NCI-H524 treated with DMSO at 0.1 percent for 48 hours (cell line): ENCODE measurements around the gene BAIAP3.

Experiments
- DNase-seq: peaks from one replicate; lab custom pipeline; 2025; lab: John Stamatoyannopoulos, UW

The BAIAP3 gene

DNA sequence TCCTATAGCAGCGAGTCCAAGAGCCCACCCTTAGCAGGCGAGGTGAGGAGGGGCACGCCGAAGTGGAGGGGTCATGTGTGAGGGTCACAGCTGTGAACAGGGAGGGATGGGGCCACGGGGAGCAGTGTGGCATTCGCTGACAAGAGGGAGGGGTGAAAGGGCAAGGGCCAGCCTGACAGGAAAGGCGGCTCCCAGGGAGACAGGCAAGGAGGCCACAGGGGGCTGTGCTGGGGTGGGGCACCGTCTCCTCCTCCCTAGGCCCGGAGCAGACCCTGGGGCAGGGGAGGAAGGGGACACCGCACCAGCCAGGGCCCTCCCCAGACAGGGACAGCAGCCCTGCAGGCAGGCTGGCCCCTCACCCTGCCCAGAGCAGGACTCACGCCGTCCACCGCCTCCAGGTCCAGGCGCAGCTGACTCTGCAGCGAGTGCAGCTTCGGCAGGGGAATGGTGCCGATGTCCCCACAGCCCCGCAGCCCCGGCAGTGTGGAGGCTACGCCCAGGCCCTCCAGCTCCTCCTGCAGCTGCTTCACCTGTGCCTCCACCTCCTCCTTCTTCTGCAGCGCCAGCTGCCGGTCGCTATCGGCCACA, 33.4 kb downstream of the BAIAP3 start:
- DNase-seq, result no peak

DNA sequence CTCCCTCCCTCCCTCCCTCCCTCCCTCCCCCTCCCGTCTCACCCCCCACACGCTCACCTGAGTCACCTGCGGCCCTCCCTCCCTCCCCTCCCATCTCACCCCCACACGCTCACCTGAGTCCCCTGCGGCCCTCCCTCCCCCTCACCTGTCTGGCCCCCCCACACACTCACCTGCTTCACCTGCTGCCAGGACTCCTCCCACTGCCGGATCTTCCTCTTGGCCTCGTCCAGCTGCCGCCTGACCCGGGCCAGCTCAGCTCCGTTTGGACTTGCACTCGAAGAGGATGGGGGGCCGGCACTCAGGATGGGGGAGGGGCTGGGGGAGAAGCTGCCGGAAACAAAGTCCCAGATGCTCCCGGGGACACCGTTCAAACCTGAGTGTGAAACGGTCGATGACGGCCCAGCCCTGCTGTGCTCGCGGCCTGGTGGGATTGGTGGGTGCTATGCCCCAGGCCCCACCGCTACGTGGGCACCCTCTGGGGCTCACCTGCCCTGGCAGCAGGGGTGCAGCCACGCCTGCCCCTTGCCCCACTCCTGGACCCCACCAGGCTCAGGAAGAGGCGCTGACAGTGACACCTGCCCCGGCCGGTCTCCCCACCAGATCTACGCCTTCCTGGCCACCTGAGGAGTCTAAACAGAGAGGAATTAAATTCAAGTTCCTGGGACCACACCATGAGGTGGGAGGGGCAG, 34.2 kb downstream of the BAIAP3 start:
- no peak for DNase-seq

DNA sequence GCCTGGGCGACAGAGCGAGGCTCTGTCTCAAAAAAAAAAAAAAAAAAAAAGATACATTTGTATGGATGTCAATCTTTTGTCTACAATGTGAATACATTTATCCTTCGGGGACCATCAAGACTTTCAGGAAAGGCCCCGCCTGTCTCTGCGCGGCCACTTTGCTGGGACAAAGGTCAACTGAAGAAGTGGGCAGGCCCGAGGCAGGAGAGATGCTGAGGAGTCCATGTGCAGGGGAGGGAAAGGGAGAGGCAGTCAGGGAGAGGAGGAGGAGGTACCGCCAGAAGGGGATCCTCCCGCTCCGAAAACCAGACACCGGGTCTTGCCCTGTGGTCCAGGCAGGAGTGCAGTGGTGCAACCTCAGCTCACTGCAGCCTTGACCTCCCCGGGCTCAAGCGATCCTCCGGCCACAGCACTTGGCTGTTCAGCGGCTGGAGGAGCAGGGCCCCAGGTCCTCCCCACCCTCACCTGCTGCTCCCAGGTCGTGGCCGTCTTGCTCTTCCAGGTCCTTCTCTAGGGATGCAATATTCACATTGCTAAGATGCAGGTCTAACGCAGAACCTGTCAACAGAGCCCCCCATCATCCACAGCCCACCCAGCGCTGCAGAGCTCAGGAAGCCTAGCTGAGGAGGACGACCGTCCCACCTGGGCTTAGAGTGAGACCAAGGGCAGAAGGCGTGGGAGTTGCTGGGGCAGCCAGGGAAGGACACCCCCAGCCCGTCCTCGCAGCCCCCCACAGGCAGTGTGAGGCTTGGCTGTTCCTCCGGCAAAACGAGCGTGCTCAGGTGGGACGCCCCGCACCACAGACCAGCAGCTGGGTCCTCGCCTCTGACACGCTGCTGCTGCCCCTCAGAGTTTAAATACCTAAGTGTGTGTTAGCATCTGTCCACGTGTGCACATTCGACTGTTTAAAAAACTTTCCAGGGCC, 37.9 kb downstream of the BAIAP3 start:
- DNase-seq, result no peak

DNA sequence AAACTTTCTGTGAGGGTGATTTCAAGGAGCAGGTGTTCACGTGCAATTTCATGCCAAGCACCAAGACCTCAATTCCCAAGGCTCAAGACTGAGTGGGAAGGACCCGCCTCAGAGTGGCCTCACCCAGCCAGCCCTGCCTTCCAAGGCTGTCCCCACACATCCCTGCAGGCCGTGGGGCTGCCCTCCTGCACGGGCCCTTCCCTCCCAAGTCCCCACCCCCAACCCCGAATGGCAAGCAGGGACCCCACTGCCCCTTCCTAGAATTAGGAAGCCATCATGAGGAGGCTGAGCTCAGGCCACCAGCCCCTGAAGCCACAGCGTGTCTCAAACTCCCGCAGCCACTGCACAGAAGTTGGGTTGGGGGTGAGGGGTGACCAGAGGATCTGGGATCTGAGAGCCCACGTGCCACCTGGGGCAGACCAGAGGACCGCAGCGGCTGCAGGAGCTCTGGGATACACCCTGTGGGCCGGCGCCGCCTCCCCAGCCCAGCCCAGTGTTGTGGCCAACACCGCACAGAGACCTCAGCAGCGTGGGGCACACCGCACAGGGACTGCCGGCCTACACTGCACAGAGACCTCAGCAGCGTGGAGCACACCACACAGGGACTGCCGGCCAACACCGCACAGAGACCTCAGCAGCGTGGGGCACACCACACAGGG, 39.0 kb downstream of the BAIAP3 start:
- DNase-seq, result no peak

DNA sequence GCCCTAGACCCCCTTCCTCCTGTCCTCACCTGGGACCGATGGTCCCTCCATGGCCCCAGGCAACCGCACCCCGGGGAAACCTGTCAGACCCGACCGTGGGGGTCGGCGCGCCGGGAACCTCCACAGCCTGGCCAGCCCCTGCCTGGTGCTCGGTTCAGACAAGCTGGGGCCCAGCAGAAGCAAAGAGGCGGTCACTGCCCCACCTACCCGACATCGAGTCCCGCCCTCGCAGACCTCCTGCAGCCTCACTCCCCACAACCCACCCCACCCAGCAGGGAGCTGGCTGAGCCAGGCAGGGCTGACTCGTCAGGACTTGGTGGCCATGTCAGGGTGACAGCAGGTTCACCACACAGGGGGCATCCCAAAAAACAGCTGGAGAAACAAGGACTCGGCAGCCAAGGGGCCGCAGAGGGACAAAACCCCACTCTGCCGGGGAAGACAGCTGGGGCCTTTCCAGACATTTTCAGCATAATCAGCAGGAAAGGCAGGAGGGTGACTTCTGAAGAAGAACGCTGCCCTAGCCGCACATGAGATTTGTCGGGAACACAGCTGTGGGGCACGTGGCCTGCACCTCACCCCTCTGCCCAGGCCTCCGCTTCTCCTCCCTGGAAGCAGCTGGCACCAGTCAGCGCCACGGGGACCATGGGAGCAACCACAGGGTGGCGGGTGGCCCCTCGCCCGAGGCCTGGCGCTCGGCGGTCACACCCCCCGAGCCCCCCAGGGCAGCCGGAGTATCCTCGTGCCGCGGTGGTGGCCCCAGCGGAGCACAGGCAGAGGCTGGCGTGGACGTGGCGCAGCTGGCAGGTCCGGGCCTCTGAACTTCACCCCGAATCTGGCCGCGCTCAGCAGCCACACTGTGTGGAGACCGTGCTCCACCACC, 41.2 kb downstream of the BAIAP3 start:
- DNase-seq, result no peak

DNA sequence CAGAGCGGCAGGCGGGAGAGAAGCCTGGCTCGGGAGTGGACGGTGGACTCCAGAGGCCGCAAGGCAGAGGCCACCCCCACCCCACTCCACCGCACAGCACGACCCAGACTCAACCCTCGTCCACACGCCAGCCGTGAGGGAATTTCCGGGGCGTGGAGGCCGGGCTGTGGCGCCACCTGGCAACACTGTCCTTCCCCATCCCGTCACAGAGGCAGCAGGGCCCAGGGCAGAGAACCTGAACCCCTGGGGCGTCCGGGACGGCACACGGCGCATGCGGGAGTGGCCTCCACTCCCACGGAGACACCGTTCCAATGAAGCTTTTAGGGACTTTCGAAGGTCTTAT, 41.8 kb downstream of the BAIAP3 start:
- no peak for DNase-seq

DNA sequence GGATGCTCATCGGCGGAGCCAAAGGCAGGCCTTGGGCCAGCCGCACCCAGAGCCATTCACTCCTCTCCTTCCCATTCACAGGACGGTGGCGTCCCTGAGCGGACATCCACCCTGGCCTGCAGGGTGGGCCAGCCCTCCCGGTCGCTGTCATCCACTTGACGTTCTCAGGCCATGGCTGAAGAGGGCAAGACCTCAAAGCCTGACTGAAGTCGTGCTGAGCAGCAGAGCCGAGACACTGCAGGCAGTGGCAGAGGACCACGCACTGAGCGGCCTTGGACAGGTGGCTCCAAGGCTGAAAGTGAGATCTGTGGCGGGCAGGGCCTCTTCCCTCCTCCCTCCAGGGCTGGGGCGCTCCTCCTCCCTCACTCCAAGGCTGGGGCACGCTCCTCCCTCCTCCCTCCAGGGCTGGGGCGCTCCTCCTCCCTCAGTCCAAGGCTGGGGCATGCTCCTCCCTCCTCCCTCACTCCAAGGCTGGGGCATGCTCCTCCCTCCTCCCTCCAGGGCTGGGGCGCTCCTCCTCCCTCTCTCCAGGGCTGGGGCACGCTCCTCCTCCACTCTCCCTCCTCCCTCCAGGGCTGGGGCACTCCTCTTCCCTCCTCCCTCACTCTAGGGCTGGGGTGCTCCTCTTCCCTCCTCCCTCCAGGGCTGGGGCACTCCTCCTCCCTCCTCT, 42.4 kb downstream of the BAIAP3 start:
- no peak for DNase-seq

DNA sequence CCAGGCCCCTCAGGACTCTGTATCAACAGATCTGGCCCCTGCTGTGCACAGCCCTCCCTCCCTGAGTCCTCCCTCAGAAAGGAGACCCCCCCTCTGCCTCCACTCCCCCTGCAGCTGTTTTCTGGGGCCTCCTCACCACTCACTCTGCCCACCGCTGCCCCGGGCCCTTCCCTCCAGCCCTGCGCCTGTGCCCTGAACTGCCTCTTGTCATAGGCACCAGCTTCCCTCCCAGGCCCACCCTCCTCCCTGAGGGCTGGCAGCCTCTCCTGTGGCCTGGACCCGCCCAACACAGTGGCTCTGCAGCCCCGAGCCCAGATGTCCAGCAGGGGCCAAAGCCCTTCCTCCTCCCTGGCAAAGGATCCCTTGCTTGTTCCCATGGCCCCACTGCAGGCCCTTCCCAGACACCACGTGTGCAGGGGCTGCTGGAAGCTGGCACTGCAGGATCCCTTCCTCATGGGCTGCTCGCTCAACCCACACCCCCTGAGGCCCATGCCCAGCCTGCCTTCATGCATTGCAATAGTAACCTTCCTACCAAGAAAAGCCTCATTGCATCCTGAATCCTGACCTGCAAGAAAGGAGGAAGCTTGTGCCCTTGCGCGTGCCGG, 44.1 kb downstream of the BAIAP3 start:
- DNase-seq, result no peak

DNA sequence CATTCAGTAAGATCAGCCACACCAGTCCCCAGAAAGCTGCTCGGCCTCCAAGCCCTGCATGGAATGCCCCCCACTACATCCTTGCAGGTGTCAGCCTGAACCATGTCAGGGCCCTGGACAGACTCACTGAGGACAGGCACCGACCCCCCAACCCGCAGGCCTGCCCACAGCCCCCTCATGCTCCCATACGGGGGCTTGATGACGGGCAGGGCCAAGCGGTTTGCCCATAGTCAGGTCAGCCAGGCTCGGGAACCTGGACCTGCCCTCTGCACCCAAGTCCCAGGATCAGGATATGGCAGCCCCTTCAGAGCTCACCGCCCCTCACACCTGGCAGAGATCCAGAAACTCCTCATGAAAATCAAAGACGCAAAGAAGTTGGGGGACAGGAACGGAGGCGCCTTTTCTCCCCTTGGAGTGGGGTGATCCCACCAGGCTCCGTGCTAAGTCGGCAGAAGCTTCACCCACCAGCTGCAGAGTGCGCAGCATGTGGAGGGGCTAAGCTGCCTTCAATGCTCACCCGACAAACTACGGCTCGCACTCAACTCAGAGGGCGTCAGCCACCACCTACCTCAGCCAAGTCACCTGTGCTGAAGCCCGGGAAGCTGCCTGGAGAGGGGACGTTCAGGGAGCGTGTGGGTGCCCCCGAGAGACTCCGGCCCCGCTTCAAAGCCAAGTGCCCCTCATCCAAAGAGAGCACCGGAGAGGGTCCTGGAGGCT, 44.8 kb downstream of the BAIAP3 start:
- DNase-seq, result no peak

DNA sequence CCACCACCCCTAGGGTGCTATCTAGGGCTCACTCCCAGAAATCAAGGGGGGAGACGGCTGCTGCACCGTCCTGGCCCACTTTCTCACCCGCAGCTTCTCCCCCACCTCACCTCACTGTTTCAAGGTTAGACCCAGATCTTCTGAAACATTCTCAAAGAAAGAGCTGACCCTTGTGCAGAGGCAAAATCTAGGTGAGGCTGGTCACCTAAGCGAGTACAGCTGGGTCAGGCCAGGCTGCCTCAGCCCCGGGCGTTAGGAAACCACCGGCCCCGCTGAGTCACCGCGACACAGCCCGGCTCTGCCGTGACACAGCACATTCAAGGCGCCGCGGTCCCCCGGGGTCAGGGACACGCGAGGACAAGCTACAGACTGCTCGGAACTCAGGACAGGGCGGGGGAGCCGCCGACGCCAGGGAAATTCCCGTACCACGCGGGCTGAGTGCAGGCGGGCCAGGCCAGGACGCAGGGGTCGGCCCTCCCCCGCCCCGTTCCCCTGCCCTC, 45.4 kb downstream of the BAIAP3 start:
- DNase-seq, result no peak

DNA sequence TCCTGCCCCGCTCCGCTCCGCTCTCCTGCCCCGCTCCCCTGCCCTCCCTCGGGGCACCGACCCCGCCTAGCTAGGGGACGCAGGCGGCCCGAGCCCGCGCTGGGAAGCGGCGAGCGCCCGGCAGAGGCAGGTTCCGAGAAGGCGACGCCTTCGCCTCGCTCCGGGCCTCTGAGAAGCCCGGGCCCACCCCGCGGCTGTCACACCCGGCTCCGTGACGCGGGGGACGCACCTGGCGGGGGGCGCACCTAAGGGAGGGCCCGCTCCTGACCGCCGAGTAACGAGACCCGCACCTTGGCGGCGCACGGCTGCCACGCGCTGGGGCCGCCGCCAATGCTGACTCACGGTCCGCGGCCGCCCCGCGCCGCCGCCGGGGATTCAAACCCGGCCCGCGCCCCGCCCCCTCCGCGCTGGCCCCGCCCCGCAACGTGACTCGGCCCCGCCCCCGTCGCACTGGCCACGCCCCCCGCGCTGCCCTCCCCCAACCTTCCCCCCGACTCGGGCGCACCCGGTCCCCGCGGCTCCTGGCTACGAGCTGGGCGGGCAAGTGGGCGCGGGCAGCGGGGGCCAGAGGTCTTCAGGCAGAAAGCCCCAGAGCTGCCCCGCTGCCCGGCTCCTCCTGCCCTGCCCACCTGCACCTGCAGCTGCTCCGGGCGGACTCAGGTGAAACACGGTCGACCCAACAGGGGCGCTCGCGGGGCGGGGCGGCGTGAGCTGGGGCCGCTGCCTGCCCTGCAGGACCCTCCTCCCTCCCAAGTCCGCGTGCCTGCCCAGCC, 46.0 kb downstream of the BAIAP3 start:
- DNase-seq, result no peak

DNA sequence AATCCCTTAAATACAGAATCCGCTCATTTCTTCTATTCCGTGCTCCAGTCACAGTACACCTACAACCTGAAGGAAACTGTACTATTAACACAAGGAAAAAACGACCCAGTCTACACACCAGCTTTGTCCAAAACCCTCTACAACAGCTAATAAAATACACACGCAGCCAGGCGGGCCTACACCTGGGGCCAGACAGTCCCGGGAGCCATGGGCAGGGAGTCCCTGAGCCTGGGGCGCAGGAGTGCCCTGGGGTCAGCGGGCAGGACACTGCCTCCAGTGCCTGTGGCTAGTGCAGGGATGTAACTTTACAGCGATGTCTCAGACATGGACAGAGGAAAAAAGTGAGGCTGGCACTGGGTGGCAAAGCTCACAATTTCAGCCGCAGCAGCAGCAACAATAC, 46.8 kb downstream of the BAIAP3 start:
- no peak for DNase-seq

DNA sequence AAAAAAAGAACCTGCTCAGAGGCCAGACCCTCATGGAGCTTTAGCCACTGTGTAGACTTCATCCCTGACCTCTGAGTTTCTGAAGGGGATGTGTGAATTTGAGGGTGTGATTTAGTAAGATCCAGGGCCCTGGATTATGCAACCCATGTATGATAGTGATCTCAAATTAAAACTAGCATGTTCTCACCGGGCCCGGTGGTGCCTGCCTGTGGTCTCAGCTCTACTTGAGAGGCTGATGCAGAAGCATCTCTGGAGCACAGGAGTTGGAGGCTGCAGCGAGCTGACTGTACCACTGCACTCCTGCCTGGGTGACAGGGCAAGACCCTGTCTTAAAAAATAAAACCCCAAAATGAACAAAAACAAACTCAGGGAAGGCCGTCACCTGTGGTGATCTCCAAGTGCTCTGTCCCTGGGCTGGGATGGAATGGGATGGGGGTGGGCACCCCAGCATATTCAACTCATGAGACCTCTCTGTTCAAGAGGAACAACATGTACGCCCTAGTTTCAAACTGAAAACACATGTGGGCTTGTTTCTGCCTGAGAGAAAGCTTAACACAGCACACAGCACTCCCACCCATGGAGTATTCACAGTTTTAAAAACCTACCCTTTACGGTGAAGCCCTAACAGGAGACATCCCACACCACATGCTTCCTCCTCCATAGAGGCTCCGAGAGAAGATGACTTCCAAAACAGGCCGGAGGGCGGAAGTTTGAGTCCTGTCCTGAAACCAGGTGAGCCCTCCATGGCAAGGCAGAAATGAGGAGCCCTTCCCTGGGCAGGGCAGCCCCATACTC, 48.4 kb downstream of the BAIAP3 start:
- DNase-seq, result no peak

DNA sequence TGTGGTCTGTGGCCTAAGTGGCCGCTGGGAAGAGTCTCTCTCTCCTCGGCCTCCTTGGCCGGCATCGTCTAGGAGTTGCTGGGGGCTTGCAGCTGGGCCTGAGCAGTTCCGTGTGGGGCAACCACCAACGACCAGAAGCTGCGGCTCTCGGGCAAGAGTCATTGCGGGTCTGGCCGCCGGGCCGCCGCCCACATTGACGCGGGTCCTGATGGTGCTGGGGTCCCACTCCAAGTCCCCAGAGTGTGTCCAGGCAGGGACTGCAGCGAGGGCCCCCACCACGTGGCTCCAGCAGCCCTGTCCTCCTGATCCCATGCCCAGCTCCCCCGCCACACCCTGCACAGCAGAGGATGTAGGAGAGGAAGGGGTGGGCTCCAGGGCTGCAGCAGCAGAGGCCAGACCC, 50.1 kb downstream of the BAIAP3 start:
- no peak for DNase-seq

DNA sequence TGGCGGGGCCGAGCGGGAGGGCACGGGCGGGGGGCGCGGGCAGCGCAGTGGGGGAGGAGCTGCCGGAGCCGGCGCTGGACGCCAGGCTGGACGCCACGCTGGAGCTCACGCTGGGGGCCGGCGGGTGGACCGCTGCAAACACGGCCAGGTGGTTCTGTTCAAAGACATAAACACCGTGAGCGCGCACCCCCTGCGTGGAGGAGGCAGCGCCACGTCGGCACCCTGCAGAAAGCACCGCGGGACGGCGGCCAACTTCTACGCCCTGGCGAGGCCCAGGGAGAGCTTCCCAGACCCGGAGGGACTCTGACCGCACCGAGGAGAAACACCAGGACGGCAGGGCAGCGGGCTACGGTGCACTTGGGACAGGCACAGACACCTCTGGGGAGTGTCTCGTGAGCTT, 51.8 kb downstream of the BAIAP3 start:
- no peak for DNase-seq

DNA sequence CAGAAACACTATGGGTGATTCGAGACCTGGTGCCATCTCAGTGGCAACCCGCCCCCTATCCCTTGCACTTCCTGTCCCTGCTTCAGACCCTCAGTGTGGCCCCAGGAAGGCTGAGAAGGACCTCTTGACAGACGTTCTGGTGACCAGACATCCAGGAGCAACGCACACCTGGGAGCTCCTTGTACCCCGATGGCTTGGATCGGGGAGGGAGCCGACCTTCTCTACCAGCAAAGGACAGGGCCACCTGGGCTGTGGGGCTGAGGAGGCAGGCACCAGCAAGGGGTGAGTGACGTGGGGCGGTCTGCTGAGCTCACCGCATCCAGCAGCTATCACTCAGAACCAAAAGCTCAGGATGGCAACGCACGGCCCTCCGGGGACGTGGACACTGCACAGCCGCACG, 53.9 kb downstream of the BAIAP3 start:
- no peak for DNase-seq

DNA sequence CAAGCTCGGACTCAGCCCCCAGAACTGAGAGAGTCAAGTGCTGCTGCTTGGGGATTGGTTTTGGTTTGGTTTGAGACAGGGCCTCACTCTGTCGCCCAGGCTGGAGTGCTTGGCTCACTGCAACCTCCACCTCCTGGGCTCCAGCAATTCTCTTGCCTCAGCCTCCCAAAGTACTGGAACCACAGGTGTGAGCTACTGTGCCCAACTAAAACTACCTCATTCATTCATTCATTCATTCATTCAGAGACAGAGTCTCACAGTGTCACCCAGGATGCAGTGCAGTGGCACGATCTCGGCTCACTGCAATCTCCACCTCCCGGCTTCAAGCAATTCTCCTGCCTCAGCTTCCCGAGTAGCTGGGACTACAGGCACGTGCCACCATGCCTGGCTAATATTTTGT, 56.3 kb downstream of the BAIAP3 start:
- DNase-seq, result no peak

DNA sequence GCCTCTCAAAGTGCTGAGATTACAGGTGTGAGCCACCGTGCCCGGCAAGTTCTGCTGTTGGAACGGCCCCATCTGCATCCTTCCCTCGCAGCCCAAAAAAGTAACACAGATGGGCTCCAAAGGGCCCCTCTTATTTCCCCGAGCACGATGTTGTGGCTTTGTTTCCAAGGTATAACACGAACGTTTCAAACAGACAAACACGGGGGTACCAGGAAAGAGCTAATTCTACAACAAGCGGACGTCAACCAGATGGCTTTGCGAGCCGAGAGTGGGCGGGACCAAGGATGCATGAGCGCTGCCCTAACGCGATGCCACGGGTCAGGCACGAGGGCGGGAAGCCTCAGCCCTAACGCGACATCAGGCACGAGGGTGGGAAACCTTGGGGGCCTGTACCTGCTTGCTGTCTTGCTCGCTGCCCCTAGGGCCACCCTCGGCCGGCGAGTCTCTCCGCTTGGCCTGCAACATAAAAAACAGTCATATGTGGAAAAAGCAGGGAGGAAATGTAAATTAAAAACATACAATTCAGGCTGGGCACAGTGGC, 56.9 kb downstream of the BAIAP3 start:
- no peak for DNase-seq
